HG02798 (cell line): Measurements from ENCODE around the gene CYRIA.

Source experiments
- ATAC-seq: cut with Tn5 transposase; IDR thresholded peaks from one replicate; pipeline ENCODE4 v1.9.1; 2021; ENCODE audit warnings: mild to moderate bottlenecking; ENCODE audit not compliant: unreplicated experiment, poor library complexity

Gene CYRIA

DNA sequence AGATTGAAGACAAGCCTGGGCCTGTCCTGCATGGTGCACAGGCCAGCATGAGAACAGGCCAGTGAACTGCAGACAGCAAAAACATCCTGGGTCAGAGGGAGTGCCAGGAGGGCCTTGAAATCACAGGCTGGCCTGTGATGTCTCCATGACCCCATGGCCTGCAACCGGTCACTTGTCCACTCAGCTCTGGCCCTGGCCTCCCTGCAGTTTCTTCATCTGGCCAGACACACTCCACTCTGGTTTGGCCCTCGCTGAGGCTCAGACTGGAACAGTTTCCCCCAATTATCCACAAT lies 12.6 kb downstream of the CYRIA start:
- no peak for ATAC-seq

DNA sequence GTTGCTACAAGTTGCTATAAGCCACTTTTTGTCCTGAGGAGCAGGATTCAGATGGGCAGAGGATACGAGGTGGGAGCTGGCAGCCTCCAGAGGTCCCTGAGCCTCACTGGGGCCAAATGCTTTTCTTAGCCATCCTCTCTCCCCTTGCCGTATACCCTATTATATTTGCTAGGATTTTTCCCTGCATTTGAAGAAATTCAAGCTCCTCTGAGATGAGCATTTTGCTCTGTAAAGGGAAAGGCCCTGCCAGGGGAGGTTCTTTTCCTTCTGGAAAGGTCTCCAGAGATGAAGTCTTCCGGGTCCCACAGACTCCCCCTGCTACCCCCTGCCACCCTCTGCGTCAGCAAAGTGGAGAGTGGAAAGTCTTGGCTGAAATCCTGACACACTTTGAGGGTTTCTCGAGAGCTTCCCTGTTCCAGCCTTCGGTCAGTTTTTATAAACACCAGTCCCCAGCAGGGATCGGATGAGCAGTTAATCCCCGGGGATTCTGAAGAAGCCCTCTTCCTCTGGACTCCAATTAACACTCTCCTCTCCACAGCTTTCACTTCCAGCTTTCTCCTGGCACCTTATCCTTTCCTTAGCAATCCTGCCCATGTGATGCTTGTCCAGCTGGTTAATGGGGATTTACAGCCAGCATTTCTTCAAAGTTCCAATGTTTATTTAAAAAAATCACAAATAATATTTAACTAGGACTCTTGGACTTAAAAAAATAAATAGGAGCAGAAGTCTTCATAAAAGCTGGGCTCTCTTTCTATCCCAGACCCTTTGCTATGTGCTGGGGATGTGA lies 13.1 kb downstream of the CYRIA start:
- ATAC-seq = no peak

DNA sequence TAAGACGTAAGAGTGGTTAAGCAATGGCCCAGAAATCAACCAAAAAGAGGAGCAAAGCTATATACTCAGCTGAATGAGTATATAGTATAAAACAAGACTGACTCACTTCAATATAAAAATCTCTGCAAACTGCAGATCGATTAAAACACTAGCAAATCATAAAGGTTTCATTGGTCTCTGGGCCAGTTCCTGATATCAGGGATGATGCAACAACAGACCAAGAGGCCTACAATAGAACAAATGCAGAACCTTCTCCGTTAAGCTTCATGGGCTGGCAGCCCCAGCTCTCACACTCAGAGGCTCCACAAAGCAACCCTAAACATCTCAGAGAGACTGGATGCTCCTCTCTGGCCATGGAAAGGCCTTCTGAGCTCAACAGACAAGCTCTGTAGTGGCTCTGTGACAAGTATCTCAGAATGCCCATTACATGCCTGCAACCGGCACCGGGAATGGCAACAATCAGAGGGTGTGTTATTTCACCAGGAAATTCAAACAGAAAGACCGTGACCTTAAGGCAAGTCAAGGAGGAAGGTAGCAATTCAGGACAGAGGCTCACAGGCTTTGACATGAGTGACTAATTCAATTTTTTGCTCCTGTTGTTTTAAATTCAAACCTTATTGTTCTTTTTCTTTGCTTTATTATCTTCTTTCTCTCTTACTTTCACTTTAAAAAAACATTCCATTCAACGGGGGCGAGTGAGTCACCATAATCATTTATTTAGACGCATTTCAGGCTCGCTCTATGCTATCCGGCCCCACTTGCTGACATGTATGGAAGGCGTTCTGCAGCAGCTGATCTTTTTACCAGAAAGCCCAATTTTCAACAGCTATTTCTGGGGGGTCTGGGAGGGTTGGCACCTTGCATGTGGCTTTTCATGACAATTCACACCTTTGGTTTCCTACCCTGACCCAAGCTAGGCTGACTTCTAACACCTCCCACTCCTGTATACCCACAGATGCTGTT lies 15.1 kb downstream of the CYRIA start:
- no peak for ATAC-seq

DNA sequence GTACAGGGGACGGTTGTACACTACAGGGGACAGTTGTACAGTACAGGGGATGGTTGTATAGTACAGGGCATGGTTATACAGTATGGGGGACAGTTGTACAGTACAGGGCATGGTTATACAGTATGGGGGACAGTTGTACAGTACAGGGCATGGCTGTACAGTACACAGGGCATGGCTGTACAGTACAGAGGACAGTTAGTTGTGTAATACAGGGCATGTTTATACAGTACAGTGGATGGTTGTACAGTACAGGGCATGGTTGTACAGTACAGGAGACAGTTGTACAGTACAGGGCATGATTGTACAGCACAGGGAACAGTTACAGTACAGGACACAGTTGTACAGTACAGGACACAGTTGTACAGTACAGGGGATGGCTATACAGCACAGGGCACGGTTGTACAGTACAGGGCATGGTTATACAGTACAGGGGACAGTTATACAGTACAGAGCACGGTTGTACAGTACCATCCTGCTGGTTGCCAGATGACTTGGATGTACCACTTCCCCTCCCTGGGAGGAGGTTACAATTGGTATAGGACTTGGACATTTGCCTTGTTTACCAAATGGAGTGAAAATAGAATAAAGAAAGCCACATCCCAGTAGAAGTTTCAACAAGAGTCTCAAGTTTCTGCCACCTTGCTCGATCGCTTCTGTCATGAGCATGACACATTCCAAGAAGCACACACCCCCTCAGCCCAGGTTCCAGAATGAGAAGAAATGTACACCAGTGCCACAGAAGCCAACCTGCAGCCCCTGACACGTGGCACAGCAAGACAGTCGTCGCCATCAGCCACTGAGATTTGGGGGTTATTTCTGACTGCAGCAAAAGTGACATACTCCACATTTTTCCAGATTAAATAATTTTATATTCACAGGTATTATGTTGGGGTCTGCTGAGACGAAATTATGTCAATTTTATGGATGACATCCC lies 16.0 kb downstream of the CYRIA start:
- ATAC-seq = peak; percentile 33

DNA sequence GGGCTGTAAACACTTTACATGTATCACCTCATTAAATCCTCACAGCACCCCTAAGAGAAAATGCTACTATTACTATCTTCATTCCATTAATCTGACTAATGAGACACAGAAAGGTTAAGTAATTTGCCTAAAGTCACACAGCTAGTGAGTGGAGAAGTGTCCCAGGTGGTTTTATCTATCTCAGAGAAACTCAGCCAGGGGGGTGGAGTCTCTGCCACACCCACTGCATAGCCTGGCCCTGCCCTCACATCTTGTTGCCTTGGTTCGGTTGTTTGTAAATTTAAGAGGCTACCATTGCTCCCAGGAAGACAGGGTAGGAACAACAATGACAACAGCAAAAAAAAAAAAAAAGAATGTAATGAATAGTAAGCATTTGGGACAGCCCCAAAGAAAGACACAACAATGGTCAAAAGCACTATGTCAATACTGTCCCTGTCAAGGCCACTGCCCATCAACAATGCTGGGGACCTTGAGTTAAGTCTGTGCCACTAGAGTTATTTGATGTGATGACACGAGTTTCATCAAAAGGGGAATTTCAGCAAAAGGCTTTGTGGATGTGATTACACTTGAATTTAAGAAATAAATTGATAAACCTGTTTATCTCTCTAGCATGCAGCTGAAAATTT lies 17.5 kb downstream of the CYRIA start:
- no peak for ATAC-seq

DNA sequence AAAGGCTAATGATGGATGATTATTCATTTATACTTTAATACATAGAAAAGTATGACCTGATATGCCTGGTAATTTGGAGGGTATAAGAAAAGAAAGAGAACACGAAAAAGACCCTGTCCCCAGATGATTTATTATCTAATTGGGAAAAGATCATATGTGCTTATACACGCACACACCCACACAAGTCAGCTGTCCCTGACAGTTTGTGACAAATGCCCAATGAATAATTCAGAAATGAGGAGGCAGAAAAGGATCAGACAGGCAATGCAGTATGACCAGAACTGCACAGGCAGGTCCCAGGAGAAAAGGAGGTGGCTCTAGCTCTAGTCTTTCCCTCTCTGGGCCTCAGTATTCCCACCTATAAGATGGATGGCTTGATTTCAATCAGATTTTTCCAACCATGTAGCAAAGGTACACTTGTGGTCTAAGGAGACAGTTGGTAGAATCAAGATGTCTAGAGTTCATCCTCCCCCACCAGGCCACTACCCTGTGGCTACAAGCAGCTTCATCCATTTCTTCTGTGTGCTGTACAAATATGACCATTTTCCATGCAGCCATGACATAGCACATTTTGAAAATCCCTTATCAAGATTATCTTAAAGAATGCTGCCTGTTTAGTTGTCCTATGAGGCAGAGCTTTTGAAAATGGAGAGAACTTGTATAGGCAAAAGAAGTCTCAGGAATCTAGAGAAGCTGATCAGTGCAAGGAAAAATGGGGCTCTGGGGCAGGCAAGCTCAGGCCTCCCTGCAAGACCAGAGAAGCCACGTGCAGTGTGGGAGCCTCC lies 19.7 kb downstream of the CYRIA start:
- ATAC-seq = no peak

GRCh38 chr2:16645088-16645487 lies 20.5 kb downstream of the CYRIA start:
- ATAC-seq = no peak

DNA sequence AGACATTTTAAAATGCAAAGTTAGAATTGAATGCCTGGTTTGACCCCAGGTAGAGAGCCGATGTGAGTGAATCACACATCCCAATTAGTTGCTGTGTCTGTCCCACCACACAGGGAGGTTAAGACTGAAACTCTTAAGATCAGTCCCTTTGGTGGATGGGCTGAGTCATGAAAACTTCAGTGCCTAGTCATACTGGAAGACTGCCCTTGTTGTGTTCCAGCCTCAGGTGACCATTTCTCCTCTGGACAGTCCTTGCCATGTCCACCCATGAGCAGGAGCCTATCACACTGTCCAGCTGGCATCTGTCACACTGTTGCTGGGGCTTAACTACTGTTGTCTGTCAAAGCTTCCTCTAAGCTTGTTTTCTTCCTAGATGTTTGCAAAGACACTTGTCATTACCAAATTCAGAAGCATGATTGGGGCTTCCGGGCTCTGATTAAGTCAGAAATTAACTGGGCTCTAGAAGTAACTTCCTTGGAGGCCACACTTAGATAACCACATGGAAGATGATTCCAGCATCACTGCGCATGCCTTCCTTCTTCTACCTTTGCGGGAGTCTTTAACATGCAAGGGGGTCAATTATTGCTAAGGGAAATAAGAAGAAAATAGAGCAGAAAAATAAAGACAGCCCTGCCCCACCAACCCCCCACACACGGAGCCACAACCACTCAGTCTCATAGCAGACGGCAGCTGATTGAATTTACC lies 21.3 kb downstream of the CYRIA start:
- peak; percentile 52 for ATAC-seq

- no peak for ATAC-seq
These were observed 22.5 kb downstream of the CYRIA start for GRCh38 chr2:16643099-16643498.

DNA sequence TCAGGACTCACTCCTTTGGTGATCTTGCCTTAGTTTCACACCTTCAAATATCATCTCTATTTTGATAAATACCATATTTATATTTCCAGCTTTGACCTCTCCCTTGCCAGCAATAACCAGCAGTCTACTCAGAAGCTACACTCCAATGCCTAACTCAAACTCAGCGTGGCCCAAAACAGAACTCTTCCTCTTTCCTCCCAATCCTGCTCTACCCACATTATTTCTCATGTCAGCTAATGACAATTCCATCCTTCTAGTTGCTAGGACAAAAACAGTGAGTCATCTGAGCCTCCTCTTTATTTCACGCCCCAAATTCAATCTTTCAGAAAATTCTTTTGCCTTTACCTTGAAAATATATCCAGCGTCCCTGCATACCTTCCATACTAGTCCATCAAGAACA lies 23.5 kb downstream of the CYRIA start:
- ATAC-seq = no peak

GRCh38 chr2:16641509-16641908 lies 24.1 kb downstream of the CYRIA start:
- ATAC-seq = no peak

- ATAC-seq = no peak
These were observed 24.8 kb downstream of the CYRIA start for GRCh38 chr2:16640867-16641266.

GRCh38 chr2:16640001-16640700 lies 25.5 kb downstream of the CYRIA start:
- ATAC-seq = no peak

DNA sequence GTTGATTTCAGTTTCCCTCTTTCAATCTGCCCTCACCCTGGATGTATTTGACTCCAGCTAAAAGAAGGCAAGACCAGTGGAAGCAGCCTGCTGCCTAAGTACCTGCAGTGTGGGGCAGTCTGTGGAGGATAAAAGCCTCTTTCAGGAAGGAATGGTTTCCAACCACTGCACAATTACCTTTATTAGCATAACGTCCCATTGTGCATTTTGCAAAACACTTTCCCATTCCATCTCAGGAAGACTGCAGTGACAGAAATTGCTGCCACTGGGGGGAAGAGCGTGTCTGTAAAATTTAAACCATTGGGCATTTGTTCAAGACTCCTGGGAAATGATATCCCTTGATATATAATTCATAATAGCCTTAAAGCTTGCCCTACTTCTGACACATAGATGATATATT lies 26.2 kb downstream of the CYRIA start:
- no peak for ATAC-seq

DNA sequence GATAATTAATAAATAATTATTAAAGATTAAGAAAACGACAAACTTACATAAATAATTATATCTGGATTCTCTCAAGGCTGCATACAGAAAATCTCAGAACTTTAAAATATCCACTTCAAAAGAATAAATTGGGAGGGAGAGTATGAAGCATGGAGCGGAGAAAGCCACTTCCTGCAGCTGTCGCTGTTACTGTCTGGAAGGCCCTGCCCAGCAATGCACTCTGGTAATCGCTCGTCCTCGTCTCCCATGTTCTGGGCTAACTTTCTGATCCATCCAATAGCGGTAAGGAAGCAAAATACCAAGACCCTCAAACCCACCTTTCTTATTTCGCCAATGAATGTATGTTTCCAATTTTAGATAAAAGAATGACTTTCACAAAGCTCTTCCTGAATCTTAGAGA lies 26.7 kb downstream of the CYRIA start:
- no peak for ATAC-seq

DNA sequence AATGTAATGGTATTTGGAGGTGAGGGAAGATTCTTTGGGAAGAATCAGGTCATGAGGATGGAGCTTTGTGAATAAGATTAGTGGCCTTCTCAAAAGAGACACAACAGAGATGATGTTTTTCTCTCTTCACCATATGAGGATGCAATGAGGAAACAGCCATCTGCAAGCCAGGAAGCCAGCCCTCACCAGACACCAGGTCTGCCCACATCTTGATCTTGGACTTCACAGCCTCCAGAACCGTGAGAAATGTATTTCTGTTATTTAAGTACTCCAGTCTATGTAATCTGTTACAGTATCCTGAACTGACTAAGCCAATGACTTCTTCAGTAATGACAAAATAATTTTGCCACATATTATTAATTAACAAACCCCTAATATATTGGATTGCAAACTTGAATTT lies 28.3 kb downstream of the CYRIA start:
- no peak for ATAC-seq

DNA sequence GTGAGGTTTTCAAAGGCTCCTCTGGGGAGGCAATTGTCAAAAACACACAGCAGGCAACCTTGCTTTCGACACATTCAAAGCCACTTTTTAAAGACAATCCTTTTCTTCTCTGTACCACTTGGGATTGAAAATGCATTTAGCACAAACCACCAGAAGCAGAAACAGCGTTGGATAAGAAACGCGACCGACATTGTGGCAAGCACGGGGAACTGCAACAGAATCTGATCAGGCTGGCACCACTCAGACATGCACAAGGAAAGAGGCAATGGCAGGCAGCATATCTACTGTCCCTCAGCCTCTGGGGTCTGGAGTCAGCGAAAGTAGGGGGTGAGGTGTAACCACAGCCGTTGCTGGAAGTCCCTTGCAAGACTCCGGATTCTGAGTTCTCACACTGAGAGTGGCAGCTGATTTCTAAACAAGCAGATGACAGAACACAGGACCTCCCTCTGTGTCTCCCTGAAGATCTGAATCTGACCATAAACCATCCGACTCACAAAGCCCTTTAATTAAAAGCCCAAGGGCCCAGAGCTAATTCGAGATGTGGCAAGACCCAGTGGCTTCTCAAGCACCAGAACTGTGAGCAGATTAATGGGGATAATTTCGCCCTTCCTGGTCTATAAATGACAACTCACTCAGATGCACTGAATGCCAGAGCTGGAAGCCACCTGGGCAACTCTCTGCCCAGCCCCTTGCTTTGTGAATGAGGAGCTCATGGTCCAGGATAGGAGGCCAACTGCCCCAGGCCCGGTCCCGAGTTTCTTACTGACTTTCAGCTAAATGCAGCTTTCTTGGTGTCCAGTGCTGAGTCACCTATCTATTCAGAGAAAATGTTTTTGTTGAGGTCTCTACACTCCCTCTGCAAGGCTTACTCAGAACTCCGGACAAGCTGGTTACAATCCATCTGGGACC lies 29.6 kb downstream of the CYRIA start:
- ATAC-seq = no peak
